ENCODE measurements around the gene COL23A1. TPM values are rescaled to one million over a fixed set of nuclear protein-coding genes. Genes with fewer than 3 reads are reported as not detected.

COL23A1 gene
- 10 to 100 TPM in 2 of 12 donors, 1 to 10 TPM in 8, not detected in 2; 1.1 to 20.5 (median 2.9) TPM for polyA plus RNA-seq (ENCODE audit: insufficient read length in 12 of 12)
- long read RNA-seq, donor 1, result 0 reads
- long read RNA-seq, donor 2, result 0 reads
- long read RNA-seq, donor 3, result 0 reads
- long read RNA-seq, donor 4, result 0 reads
- long read RNA-seq, donor 5, result 0 reads
- long read RNA-seq, donor 6, result 0 reads
- long read RNA-seq, donor 7, result 0 reads
- long read RNA-seq, donor 8, result 0 reads
- long read RNA-seq, donor 9, result 0 reads
- long read RNA-seq, donor 10, result 0 reads
- long read RNA-seq, donor 11, result 0 reads

GRCh38 chr5:178590141-178590923 is at the start of gene COL23A1:
COL23A1 (minus strand) TSS chr5:178590393.
- peak; percentile 72 for DNase-seq

- no peak for DNase-seq
Measured at GRCh38 chr5:178637356-178638074, 47.3 kb upstream of the COL23A1 start.

GRCh38 chr5:178632285-178632684 is 42.1 kb upstream of the COL23A1 start:
- DNase-seq, result no peak

GRCh38 chr5:178630951-178631350 is 40.8 kb upstream of the COL23A1 start:
- no peak for DNase-seq

GRCh38 chr5:178630475-178630930 is 40.3 kb upstream of the COL23A1 start:
- no peak for DNase-seq

GRCh38 chr5:178627259-178627598 is 37.0 kb upstream of the COL23A1 start:
- no peak for DNase-seq

GRCh38 chr5:178626484-178627258 is 36.5 kb upstream of the COL23A1 start, which contains the start of gene CLK4:
CLK4 (minus strand) TSS chr5:178627050; CDS start chr5:178623416, 3,634 bp downstream.
- peak; percentile 97 for DNase-seq

GRCh38 chr5:178625679-178626483 is 35.7 kb upstream of the COL23A1 start:
- peak; percentile 19 for DNase-seq

GRCh38 chr5:178624631-178625546 is 34.7 kb upstream of the COL23A1 start:
- DNase-seq, result no peak

GRCh38 chr5:178622679-178623247 is 32.6 kb upstream of the COL23A1 start:
- DNase-seq, result no peak

- no peak for DNase-seq
Measured at GRCh38 chr5:178619390-178619789, 29.2 kb upstream of the COL23A1 start.

GRCh38 chr5:178612299-178612698 is 22.1 kb upstream of the COL23A1 start:
- DNase-seq, result no peak

GRCh38 chr5:178606269-178606668 is 16.1 kb upstream of the COL23A1 start:
- no peak for DNase-seq

GRCh38 chr5:178605788-178606187 is 15.6 kb upstream of the COL23A1 start:
- no peak for DNase-seq

GRCh38 chr5:178602752-178603151 is 12.6 kb upstream of the COL23A1 start:
- DNase-seq, result no peak

- DNase-seq, result no peak
Measured at GRCh38 chr5:178595750-178596149, 5.6 kb upstream of the COL23A1 start.

- no peak for DNase-seq
Measured at GRCh38 chr5:178595150-178595549, 5.0 kb upstream of the COL23A1 start.

- DNase-seq, result no peak
Measured at GRCh38 chr5:178590924-178591423, 781 bp upstream of the COL23A1 start.

Measured in muscle of arm (tissue), 14 donors.